ENCODE measurements around the gene TYW5. TPM values are rescaled to one million over a fixed set of nuclear protein-coding genes. Genes with fewer than 3 reads are reported as not detected.

Gene TYW5
- total RNA-seq, 1 experiment from 2014 or later = 13.5 TPM

GRCh38 chr2:200003444-200003843, 48.2 kb upstream of the TYW5 start (continued):
- no peak for TF ChIP-seq STAT6 (CRISPR knock-in tag; conservative IDR thresholded peaks at IDR 0.05; ENCODE audit: low read depth)
- TF ChIP-seq ZNF232 (CRISPR knock-in tag; IDR thresholded peaks at IDR 0.05) = no peak
- no peak for TF ChIP-seq JUN (CRISPR knock-in tag; IDR thresholded peaks at IDR 0.05)
- TF ChIP-seq ATF3 (CRISPR knock-in tag; conservative IDR thresholded peaks at IDR 0.05) = no peak
- no peak for TF ChIP-seq SP1 (CRISPR knock-in tag; conservative IDR thresholded peaks at IDR 0.05)
- no peak for TF ChIP-seq E2F5 (CRISPR knock-in tag; IDR thresholded peaks at IDR 0.05)
- TF ChIP-seq ZNF671 (CRISPR knock-in tag; IDR thresholded peaks at IDR 0.05) = no peak

GRCh38 chr2:200000444-200001163, 45.3 kb upstream of the TYW5 start:
- Mint-ChIP-seq H3K4me1 (peaks cover 29% of the 10 kb centered on the region), H3K27me3 (ENCODE audit: low read depth) (peaks cover 4% of the 10 kb centered on the region; the same call in 1 of the 2 replicates)
- CTCF ChIA-PET = no interaction called here

GRCh38 chr2:199999166-199999565, 43.9 kb upstream of the TYW5 start:
- POLR2A ChIA-PET = no interaction called here
- TF ChIP-seq ZNF396 (CRISPR knock-in tag; IDR thresholded peaks at IDR 0.05; ENCODE audit: borderline replicate concordance) (no peak), ZNF138 (CRISPR knock-in tag; conservative IDR thresholded peaks at IDR 0.05) (no peak), KAT7 (CRISPR knock-in tag; IDR thresholded peaks at IDR 0.05; ENCODE audit: borderline replicate concordance) (no peak), PRRX2 (CRISPR knock-in tag; IDR thresholded peaks at IDR 0.05) (no peak), SMAD4 (CRISPR knock-in tag; IDR thresholded peaks at IDR 0.05) (no peak), ZNF425 (CRISPR knock-in tag; conservative IDR thresholded peaks at IDR 0.05) (no peak), TP53 (CRISPR knock-in tag; IDR thresholded peaks at IDR 0.05) (no peak), FOXJ3 (CRISPR knock-in tag; IDR thresholded peaks at IDR 0.05; ENCODE audit: borderline replicate concordance) (no peak), GABPB1 (CRISPR knock-in tag; IDR thresholded peaks at IDR 0.05) (no peak)

More at GRCh38 chr2:200000444-200001163, 45.3 kb upstream of the TYW5 start:
- ATAC-seq (no peak), DNase-seq (ENCODE audit: low spot score) (no peak)
- Mint-ChIP-seq H3K4me3 (no peak overlapping the region), H3K36me3 (0 out of 2 replicates have a peak, but pooled peaks cover 4% of the 10 kb centered on the region), H3K27ac (no peak overlapping the region), H3K9me3 (peaks cover 17% of the 10 kb centered on the region)
- POLR2A ChIA-PET = no interaction called here
- TF ChIP-seq CREB1 (CRISPR knock-in tag; IDR thresholded peaks at IDR 0.05) = no peak
- no peak for TF ChIP-seq GABPB1 (CRISPR knock-in tag; IDR thresholded peaks at IDR 0.05)
- no peak for TF ChIP-seq JUN (CRISPR knock-in tag; IDR thresholded peaks at IDR 0.05)
- no peak for TF ChIP-seq PREB (CRISPR knock-in tag; IDR thresholded peaks at IDR 0.05; ENCODE audit: borderline replicate concordance)
- no peak for TF ChIP-seq USF2 (CRISPR knock-in tag; IDR thresholded peaks at IDR 0.05)
- no peak for TF ChIP-seq ZNF232 (CRISPR knock-in tag; IDR thresholded peaks at IDR 0.05)

More at GRCh38 chr2:199999166-199999565, 43.9 kb upstream of the TYW5 start:
- DNase-seq (ENCODE audit: low spot score) (no peak), ATAC-seq (no peak)
- no peak overlapping the region for H3K27ac Mint-ChIP-seq
- H3K36me3 Mint-ChIP-seq = no peaks in the 10 kb centered on the region
- H3K9me3 Mint-ChIP-seq = peaks cover 14% of the 10 kb centered on the region
- peaks cover 4% of the 10 kb centered on the region; the same call in 1 of the 2 replicates for H3K27me3 Mint-ChIP-seq (ENCODE audit: low read depth)
- CTCF ChIA-PET = no interaction called here
- no peak overlapping the region for H3K4me3 Mint-ChIP-seq
- peaks cover 16% of the 10 kb centered on the region for H3K4me1 Mint-ChIP-seq

Measured in WTC11 (cell line).